Measurements from ENCODE around the gene DUSP28. TPM values are rescaled to one million over a fixed set of nuclear protein-coding genes. Genes with fewer than 3 reads are reported as not detected.

The DUSP28 gene
- total RNA-seq, 2 donors from 2014 or later: 1.4 to 2.8 TPM

DNA sequence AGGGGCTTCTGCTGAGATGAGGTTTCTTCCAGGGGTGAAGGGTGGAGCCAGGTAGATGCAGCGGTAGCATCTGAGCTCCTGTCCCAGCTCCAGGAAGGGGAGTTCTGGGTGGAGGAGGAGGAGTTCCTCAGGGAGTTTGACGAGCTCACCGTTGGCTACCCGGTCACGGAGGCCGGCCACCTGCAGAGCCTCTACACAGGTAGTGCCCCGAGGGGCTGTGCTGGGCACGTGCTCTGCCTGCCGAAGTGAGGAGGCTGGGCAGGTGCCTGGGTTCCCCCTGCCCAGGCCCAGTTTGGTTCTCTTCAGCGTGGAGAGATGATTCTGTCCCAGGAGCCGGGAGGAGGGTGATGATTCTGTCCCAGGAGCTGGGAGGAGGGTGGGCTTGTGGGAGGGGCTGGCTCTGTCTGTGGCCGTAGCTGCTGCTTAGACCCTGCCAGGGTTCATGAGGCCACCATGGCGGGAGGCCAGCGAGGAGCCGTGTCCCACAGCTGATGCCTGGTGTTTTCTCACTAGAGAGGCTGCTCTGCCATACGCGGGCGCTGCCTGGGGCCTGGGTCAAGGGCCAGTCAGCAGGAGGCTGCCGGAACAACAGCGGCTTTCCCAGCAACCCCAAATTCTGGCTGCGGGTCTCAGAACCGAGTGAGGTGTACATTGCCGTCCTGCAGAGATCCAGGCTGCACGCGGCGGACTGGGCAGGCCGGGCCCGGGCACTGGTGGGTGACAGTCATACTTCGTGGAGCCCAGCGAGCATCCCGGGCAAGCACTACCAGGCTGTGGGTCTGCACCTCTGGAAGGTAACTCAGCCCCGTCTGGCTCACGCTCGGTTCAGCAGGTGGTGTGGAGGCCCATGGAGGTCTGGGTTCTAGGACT lies 34.6 kb downstream of the DUSP28 start:
- no peak for TF ChIP-seq CTCF (conservative IDR thresholded peaks at IDR 0.05)
- H3K4me3 ChIP-seq (ENCODE audit: low read length): no peak overlapping the region
- H3K9me3 Mint-ChIP-seq: no peaks in the 10 kb centered on the region
- no peaks in the 10 kb centered on the region for H3K4me1 Mint-ChIP-seq
- 96 to 97% methylated on average over 25 to 34 of the region's 34 CpGs for WGBS, 2 experiments (ENCODE audit: insufficient coverage in 1 of 2, insufficient read length in 1 of 2)
- H3K27ac Mint-ChIP-seq: no peak overlapping the region
- H3K9me3 ChIP-seq (ENCODE audit: control insufficient read depth, low read length): no peaks in the 10 kb centered on the region
- H3K27ac ChIP-seq (ENCODE audit: low read depth, low read length): no peak overlapping the region
- peak; percentile 39 for DNase-seq
- no peaks in the 10 kb centered on the region for H3K4me1 ChIP-seq (ENCODE audit: control insufficient read depth, insufficient read depth, low read length)
- peaks cover 20% of the 10 kb centered on the region for H3K36me3 ChIP-seq (ENCODE audit: control insufficient read depth, insufficient read depth, low read length)
- no peak overlapping the region for H3K4me3 Mint-ChIP-seq
- no peaks in the 10 kb centered on the region for H3K27me3 ChIP-seq (ENCODE audit: control insufficient read depth, insufficient read depth, low read length, poor library complexity, severe bottlenecking)
- H3K27me3 Mint-ChIP-seq (ENCODE audit: insufficient read depth): no peaks in the 10 kb centered on the region
- no peak overlapping the region for H3K9ac ChIP-seq (ENCODE audit: extremely low read depth, low read length, poor library complexity, severe bottlenecking)
- peaks cover 20% of the 10 kb centered on the region for H3K36me3 Mint-ChIP-seq (ENCODE audit: low read depth)

GRCh38 chr2:240595381-240596079 lies 35.4 kb downstream of the DUSP28 start:
- peak; percentile 89 for DNase-seq
- H3K4me1 Mint-ChIP-seq: no peaks in the 10 kb centered on the region
- H3K27ac ChIP-seq (ENCODE audit: low read depth, low read length): no peak overlapping the region

GRCh38 chr2:240596080-240596460 lies 35.9 kb downstream of the DUSP28 start:
- no peaks in the 10 kb centered on the region for H3K27me3 Mint-ChIP-seq (ENCODE audit: insufficient read depth)
- no peak for TF ChIP-seq CTCF (conservative IDR thresholded peaks at IDR 0.05)
- DNase-seq: no peak
- H3K27ac Mint-ChIP-seq: no peak overlapping the region
- peaks cover 16% of the 10 kb centered on the region for H3K36me3 Mint-ChIP-seq (ENCODE audit: low read depth)
- Histone ChIP-seq H3K27ac (ENCODE audit: low read depth, low read length) (no peak overlapping the region), H3K9me3 (ENCODE audit: control insufficient read depth, low read length) (no peaks in the 10 kb centered on the region), H3K4me1 (ENCODE audit: control insufficient read depth, insufficient read depth, low read length) (no peaks in the 10 kb centered on the region), H3K36me3 (ENCODE audit: control insufficient read depth, insufficient read depth, low read length) (peaks cover 12% of the 10 kb centered on the region), H3K4me3 (ENCODE audit: low read length) (no peak overlapping the region), H3K27me3 (ENCODE audit: control insufficient read depth, insufficient read depth, low read length, poor library complexity, severe bottlenecking) (no peaks in the 10 kb centered on the region), H3K9ac (ENCODE audit: extremely low read depth, low read length, poor library complexity, severe bottlenecking) (no peak overlapping the region)
- 92 to 97% methylated on average over 15 to 17 of the region's 17 CpGs for WGBS, 2 experiments (ENCODE audit: insufficient coverage in 1 of 2, insufficient read length in 1 of 2)
- no peaks in the 10 kb centered on the region for H3K4me1 Mint-ChIP-seq
- H3K4me3 Mint-ChIP-seq: no peak overlapping the region
- no peaks in the 10 kb centered on the region for H3K9me3 Mint-ChIP-seq

More at GRCh38 chr2:240595381-240596079, 35.4 kb downstream of the DUSP28 start:
- H3K9me3 Mint-ChIP-seq: no peaks in the 10 kb centered on the region
- Histone ChIP-seq H3K27me3 (ENCODE audit: control insufficient read depth, insufficient read depth, low read length, poor library complexity, severe bottlenecking) (no peaks in the 10 kb centered on the region), H3K4me1 (ENCODE audit: control insufficient read depth, insufficient read depth, low read length) (no peaks in the 10 kb centered on the region), H3K9ac (ENCODE audit: extremely low read depth, low read length, poor library complexity, severe bottlenecking) (no peak overlapping the region), H3K4me3 (ENCODE audit: low read length) (no peak overlapping the region), H3K9me3 (ENCODE audit: control insufficient read depth, low read length) (no peaks in the 10 kb centered on the region), H3K36me3 (ENCODE audit: control insufficient read depth, insufficient read depth, low read length) (peaks cover 15% of the 10 kb centered on the region)
- H3K36me3 Mint-ChIP-seq (ENCODE audit: low read depth): peaks cover 20% of the 10 kb centered on the region
- H3K27ac Mint-ChIP-seq: no peak overlapping the region
- H3K4me3 Mint-ChIP-seq: no peak overlapping the region
- 82 to 83% methylated on average over 14 to 18 of the region's 18 CpGs for WGBS, 2 experiments (ENCODE audit: insufficient coverage in 1 of 2, insufficient read length in 1 of 2)
- H3K27me3 Mint-ChIP-seq (ENCODE audit: insufficient read depth): no peaks in the 10 kb centered on the region
- peak; percentile 78 for TF ChIP-seq CTCF (conservative IDR thresholded peaks at IDR 0.05)

Measured in endodermal cell (in vitro differentiated cells).